Measurements from ENCODE around the gene PPM1M.

Gene PPM1M, protein sequence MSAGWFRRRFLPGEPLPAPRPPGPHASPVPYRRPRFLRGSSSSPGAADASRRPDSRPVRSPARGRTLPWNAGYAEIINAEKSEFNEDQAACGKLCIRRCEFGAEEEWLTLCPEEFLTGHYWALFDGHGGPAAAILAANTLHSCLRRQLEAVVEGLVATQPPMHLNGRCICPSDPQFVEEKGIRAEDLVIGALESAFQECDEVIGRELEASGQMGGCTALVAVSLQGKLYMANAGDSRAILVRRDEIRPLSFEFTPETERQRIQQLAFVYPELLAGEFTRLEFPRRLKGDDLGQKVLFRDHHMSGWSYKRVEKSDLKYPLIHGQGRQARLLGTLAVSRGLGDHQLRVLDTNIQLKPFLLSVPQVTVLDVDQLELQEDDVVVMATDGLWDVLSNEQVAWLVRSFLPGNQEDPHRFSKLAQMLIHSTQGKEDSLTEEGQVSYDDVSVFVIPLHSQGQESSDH

DNA sequence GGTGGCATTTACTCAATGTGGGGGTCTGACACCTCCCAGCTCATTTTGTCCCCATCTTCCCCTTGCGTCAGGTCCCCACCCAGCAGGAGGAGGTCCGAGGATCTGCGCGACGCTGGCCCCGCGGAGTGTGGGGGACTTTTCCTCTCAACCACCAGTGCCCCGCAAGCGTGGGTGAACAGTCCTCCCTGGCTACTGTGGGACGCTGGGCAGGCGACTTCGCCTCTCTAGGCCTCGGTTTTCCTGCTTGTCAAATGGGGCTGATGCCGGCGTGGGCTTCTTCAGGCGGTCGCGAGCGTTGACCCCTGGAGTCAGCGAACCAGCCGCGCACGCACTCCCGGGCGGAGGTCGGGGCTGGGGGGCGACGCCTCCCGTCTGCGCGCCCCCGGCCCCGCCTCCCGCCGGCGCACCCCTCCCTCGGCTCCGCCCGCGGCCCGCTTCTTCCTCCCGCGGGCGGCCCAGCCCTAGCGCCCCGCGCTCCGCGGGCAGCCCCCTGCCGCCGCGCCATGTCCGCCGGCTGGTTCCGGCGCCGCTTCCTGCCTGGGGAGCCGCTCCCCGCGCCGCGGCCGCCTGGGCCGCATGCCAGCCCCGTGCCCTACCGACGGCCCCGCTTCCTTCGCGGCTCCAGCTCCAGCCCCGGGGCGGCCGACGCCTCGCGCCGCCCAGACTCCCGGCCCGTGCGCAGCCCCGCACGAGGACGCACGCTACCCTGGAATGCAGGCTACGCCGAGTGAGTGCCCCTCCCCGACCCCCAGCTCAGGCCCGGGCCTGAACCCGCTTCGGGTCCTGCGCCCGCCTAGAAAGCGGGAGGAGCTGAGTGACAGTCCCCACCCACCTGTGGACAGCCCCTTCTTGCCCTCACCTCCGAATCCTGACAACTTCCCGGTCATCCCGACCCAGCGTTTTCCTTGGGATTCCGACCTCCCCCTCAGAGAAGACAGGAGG, at the start of gene PPM1M:
TSS of gene PPM1M (plus strand) at position 438 of the 942 bp plus-strand sequence. CDS start at position 504, 66 bp downstream.
- peak; percentile 40 for DNase-seq (ENCODE audit: low spot score)

DNA sequence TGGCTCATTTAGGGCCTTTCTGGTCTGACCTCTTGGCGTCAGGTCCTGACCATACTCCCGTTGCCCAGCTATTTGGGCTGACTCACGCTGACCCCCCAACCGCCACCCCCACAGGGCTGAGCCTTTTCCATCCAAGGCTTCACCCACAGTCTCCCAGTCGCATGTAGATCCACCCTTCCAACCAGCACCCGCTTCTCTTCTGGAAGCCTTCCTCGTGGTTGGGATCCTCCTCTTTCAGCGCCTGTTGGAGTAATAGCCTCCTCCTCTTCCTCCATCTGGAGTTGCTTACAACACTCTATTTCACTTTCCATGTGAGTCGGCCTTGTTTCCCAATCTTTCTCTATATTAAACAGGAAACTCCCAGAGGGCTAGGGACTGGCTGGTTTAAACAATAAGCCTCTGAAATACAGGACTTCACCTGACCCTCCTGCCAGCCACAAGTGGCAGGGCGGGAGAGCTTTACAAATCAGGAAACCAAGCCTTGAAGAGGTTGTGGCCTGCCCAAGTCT, 49.7 kb upstream of the PPM1M start:
- peak; percentile 40 for DNase-seq (ENCODE audit: low spot score)

DNA sequence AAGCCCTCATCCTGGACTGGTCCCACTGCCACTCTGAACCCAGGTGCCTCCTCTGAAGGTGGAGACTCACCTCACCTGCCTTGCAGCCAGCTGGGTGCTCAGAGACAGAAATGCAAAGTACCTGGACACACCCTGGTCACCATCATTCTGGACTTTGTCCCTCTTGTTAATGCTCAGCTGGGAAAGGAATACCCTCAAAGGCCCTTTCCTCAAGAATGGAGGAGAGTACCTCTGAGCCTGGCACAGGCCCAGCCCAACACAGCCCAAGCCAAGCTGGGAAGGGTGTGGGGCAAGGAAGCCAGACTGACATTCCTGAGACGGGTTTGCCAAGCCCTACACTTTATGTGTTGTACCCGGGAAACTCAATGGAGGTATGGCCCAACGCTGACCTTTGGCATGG, 48.6 kb upstream of the PPM1M start:
- DNase-seq (ENCODE audit: low spot score): no peak

DNA sequence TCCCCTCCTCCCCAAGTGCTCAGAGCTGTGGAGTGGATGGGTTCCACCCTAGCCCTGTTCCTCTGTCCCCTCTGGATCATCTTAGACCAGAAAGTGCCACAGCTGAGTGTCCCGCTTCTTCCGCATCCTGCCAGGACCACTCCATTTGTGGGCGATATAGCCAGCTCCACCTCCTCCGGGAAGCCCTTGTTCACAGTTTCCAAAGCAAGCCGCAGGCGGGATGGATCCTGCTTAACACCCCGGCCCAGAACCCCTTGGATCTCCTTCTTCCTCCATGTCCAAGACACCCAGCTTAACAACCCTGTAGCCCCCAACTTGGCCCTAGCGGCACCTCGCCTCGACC, 48.1 kb upstream of the PPM1M start:
- DNase-seq (ENCODE audit: low spot score): no peak

DNA sequence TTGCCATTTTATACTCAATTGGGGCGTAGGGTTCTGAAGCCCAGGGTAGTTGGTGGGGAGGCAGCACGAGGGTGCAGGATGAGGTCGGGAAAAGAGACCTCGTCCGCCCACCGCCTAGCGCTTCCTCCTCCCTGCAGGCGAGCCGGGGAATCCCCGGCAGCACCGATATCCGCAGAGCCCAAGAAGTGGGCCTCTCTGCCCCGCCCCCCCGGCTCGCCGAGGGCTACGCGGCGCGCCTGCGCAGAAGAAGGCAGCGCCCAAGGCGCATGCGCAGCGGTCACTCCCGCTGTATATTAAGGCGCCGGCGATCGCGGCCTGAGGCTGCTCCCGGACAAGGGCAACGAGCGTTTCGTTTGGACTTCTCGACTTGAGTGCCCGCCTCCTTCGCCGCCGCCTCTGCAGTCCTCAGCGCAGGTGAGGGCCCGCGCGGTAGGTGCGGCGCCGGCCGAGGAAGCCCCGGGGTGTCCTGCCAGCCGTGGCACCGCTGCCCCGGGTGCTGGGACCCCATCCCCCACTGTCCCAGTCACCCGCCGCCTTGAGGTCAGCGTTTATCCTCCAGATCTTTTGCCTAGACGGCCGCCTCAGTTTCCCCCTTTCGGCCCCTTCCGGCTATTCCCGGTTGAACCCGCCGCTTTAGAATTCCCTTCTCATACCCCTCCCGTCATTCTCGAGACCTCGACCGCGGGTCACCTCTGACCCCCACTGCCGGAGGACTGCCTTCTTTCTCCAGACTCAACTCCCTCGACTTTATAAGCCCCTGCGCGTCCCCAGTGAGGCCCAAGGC, 47.5 kb upstream of the PPM1M start, which contains the start of gene ALAS1:
TSS of gene ALAS1 (plus strand) at position 319 of the 784 bp plus-strand sequence. CDS start 1,082 bp downstream, outside the sequence.
- DNase-seq (ENCODE audit: low spot score): peak; percentile 94

DNA sequence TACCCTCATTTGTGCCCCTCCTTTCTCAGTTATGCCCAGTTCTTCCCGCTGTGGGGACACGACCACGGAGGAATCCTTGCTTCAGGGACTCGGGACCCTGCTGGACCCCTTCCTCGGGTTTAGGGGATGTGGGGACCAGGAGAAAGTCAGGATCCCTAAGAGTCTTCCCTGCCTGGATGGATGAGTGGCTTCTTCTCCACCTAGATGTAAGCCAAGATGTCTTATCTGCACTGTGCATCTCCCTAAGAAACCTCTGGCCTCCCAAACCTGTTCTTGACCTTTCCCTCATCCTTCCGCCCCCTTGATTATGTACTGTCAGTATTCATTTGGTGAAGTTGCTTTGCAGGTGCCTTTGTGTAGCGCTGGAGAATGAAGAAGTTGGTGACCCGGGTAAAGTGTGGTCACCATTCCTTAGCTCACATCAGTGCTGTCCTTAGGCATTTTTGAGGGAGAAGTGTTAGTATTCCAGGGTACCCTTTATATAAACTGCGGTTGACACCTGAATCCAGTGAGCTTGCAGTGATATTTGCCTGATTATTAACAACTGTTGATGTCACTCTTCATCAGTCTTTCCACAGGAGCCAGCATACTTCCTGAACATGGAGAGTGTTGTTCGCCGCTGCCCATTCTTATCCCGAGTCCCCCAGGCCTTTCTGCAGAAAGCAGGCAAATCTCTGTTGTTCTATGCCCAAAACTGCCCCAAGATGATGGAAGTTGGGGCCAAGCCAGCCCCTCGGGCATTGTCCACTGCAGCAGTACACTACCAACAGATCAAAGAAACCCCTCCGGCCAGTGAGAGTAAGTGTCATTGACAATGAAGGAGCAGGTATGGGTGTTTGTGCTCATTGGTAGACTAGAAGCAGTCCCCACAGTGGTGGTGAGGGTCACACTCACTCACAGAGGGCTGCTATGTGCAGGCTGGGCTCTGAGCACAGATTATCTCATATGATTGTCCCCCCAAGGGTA, 46.6 kb upstream of the PPM1M start:
- DNase-seq (ENCODE audit: low spot score): no peak

DNA sequence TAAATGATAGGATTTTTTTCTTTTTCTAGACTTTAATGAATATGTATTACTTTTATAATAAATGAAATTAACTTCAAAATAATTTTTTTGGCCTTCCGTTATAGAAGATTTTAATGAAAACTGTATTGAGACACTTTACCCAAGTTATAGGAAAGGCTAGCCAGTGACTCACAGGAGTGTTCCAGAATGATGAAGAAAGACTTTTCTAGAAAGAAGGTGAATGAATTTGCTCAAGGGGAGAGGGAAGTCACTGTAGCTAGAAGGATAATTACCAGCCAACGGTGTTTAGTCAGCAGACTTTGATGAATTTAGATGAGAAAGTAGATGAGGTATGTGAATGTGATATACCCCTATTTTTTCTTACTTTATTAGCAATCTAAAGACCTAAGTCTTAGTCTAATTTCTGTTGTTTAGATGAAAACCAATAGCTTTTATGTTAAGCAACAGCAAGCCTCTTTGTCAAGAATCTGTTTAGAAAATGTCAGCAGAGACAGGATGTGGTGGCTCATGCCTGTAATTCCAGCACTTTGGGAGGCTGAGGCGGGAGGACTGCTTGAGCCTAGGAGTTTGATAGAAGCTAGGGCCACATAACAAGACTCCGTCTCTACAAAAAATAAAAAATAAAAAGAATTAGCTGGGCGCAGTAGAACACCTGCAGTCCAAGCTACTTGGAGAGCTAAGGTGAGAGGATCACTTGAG, 44.4 kb upstream of the PPM1M start:
- DNase-seq (ENCODE audit: low spot score): no peak

DNA sequence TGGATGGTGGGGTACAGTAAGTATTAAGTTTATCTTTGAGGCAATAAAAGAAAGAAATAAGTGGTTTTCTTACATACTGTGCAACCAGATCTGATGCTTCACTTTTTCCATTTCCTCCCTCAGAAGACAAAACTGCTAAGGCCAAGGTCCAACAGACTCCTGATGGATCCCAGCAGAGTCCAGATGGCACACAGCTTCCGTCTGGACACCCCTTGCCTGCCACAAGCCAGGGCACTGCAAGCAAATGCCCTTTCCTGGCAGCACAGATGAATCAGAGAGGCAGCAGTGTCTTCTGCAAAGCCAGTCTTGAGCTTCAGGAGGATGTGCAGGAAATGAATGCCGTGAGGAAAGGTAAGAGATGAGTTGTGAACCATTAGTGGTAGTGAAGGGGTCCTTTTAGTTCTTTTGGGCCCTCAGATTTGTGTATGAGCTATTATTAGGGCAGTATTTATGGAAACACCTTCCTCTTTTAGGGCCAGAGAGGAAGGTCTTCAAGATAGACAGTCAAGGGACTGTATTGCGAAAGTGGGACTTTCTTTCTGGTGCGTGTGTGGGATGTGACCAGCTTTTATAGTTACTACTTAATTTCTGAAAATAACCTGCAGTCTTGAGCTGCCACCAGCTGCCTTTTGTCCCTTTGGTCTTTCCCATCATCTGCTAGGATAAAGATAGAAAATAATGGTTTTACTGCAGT, 43.0 kb upstream of the PPM1M start:
- DNase-seq (ENCODE audit: low spot score): no peak

DNA sequence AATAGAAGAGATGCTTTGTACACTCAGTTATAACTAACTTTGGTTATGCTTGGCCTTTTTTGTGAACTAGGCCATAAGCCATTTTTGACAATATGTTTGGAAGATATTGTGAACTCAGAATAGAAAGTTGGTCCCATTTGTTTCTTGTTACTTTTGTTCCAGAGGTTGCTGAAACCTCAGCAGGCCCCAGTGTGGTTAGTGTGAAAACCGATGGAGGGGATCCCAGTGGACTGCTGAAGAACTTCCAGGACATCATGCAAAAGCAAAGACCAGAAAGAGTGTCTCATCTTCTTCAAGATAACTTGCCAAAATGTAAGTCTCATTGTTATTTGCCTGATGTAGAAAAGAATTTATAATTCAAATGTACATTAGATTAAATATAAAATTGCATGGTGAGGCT, 41.9 kb upstream of the PPM1M start:
- no peak for DNase-seq (ENCODE audit: low spot score)

DNA sequence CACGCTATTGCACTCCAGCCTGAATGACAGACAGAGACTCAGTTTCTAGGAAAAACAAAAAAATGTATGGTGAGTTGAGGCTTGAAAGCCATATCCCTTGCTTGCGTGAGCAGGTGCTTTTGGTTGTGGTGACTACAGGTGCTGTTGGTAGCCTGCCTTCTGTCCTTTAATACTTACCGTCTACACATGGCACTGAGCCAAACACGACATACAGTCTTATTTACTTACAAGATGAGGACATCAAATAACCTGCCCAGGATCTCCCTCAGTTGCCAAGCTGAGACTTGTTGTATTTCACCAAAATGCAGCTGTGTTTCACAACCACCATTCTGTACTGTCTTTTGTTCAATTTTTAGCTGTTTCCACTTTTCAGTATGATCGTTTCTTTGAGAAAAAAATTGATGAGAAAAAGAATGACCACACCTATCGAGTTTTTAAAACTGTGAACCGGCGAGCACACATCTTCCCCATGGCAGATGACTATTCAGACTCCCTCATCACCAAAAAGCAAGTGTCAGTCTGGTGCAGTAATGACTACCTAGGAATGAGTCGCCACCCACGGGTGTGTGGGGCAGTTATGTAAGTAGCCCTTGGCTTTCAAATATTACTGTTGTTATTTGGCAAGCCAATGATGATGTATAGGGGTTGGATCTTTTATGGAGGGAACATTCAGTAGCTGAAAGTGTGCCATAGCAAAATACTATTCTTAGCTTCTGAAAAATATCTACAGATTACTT, 41.1 kb upstream of the PPM1M start:
- peak; percentile 37 for DNase-seq (ENCODE audit: low spot score)

DNA sequence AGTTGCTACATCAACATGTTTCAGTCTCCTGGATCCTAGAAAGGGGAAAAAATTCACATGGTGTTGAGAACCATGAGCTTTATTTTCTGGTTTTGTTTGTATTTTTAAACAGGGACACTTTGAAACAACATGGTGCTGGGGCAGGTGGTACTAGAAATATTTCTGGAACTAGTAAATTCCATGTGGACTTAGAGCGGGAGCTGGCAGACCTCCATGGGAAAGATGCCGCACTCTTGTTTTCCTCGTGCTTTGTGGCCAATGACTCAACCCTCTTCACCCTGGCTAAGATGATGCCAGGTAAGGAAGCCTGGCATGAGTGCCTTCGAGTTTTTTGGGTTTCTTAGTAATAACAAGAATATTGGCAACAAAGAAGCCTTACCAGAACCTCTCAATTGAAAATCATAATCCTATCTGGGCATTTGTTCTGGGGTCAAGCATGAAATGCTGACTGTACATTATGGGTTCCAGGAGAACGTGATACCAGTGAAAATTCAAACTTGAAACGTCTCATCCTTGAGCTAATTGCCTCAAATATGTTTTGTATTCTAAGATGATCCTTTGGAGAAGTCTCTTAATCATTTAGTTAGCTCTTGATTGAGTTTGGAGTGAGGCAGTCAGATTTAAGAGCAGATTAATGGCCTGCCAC, 39.7 kb upstream of the PPM1M start:
- no peak for DNase-seq (ENCODE audit: low spot score)

DNA sequence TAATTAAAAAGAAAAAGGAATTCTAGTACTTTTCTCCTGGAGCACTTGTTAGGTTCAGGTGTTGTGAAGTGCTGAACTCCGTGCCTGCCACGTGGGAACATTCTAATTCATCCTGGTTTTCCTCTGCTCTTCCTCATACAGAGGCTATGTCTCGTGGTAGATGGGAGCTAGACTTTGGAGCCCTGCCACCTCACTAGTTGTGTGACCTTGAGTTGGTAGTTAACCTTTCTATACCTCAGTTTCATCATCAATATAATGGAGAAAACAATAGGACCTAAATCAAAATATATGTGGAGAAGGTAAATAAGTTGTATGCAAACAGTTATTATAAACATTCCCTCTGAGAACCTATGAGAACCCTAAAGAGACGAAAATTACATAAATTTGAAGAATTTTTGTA, 37.0 kb upstream of the PPM1M start:
- no peak for DNase-seq (ENCODE audit: low spot score)

DNA sequence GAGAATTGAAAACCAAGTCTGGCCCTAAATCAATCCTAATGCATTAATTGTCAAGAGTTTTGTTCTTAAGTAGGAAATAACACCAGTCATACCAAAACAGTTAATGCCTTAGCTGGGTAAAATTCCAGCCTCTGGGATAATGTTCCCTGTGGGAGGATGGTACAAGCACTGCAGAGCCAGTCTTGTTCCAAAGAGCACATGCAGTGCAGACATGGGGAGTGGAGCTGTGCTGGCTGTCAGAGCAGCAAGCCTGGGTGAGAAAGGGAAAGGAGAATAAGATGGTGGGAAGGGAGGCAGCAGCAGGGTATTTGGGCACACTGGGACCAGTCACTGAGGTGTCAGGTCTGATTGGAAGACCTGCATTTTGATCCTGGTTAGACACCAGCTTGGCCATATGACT, 35.5 kb upstream of the PPM1M start:
- DNase-seq (ENCODE audit: low spot score): no peak

DNA sequence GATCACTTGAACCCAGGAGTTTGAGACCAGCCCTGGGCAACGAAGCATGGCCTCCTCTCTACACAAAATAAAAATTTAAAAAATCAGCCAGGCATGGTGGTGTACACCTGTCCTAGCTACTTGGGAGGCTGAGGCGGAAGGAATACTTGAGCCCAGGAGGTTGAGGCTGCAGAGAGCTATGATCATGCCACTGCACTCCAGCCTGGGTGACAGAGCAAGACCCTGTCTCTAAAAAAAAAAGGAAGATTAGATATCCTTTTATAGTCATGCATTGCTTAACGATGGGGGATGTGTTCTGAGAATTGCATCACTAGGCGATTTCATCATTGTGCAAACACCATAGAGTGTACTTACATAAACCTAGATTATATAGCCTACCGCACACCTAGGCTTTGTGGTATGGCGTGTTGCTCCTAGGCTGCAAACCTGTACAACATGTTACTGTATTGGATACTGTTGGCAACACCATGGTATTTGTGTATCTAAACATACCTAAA, 35.0 kb upstream of the PPM1M start:
- DNase-seq (ENCODE audit: low spot score): no peak

DNA sequence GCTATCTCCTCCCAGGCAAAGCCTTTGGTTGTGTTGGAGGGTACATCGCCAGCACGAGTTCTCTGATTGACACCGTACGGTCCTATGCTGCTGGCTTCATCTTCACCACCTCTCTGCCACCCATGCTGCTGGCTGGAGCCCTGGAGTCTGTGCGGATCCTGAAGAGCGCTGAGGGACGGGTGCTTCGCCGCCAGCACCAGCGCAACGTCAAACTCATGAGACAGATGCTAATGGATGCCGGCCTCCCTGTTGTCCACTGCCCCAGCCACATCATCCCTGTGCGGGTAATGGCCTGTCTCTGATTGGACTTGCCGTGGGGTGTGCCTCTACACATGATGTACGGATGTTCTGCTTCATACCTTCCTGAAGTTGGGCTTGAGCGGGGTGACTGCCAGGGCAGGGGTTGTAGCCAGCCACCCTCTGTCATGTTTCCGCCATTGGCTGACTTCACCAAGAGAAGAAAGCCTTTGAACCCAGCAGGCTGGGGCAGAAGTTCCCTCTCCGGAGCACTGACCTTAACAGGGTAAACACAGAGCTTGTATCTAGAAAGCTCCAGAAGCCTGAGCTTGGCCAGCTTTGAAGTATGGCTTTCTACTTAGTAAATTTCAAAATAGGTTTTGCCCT, 34.2 kb upstream of the PPM1M start:
- no peak for DNase-seq (ENCODE audit: low spot score)

DNA sequence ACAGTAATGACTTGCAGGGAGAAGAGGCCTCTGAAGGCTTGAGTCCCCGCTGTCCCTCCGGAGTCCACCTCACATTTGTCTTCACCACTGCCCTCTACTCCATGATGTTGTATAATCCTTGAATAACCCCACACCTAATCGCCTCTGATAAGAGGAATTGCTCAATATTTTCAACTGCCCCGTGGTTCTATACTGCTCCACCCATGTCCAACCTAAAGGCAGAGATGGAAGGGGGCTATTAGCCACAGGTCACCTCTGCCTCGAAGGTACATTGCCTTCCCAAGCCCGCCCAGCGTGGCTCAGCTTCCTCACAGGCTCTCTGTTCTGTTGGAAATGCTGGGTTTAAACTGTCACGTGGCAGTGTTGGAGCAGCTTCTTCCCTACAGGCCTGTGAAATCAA, 32.6 kb upstream of the PPM1M start:
- DNase-seq (ENCODE audit: low spot score): no peak

DNA sequence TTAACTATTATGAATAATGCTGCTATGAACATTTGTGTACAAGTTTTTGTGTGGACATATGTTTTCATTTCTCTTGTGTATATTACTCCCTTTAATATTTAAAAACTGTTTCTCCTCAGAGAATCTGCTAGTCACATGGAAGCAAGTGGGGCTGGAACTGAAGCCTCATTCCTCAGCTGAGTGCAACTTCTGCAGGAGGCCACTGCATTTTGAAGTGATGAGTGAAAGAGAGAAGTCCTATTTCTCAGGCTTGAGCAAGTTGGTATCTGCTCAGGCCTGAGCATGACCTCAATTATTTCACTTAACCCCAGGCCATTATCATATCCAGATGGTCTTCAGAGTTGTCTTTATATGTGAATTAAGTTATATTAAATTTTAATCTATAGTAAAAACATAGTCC, 31.7 kb upstream of the PPM1M start:
- DNase-seq (ENCODE audit: low spot score): no peak

DNA sequence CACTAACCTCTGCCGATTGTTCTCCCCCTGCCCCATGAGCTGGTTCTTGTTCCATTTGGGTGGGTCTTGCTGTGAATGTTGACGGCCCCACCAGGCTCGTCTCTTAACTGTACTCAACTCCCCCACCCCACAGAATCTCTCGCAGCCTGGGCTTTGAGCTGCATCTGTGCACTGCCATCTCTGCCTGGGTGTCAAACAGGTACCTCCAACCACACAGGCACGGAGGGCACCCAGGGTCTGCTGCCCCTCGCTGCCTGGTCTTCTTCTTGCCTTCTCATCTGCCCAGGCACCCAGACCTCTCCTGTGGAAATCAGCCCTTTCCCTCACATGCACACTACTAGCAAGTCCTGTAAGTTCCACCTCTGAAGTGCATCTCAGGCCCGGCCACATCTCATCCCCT, 30.2 kb upstream of the PPM1M start:
- DNase-seq (ENCODE audit: low spot score): no peak

Data from kidney tubule cell (primary cell).